ENCODE results near the gene MAGEF1.

MAGEF1 gene

DNA sequence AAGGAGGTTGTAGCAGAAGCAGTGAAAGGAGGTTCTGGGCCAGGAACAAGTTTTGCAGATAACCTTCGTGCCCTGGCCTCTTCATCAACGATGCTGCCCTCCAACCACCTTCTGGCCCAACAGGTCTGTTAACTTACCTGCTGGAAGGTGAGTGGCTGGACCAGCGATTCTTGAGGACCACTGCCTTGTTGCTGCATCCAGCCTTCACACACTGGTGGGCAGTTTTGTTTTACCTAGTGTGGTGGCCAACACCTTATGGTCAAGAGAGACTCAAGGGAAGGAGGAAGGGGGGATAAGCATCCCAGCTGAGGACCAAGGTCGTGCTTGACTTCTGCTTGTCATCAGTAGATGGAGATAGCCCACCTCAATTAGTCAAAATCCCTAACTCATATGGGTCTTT, 7.8 kb upstream of the MAGEF1 start:
- no peak for DNase-seq

- DNase-seq = no peak
Observed at GRCh38 chr3:184718431-184718830, 6.6 kb upstream of the MAGEF1 start.

- no peak for DNase-seq
Observed at GRCh38 chr3:184717399-184717983, 5.6 kb upstream of the MAGEF1 start.

DNA sequence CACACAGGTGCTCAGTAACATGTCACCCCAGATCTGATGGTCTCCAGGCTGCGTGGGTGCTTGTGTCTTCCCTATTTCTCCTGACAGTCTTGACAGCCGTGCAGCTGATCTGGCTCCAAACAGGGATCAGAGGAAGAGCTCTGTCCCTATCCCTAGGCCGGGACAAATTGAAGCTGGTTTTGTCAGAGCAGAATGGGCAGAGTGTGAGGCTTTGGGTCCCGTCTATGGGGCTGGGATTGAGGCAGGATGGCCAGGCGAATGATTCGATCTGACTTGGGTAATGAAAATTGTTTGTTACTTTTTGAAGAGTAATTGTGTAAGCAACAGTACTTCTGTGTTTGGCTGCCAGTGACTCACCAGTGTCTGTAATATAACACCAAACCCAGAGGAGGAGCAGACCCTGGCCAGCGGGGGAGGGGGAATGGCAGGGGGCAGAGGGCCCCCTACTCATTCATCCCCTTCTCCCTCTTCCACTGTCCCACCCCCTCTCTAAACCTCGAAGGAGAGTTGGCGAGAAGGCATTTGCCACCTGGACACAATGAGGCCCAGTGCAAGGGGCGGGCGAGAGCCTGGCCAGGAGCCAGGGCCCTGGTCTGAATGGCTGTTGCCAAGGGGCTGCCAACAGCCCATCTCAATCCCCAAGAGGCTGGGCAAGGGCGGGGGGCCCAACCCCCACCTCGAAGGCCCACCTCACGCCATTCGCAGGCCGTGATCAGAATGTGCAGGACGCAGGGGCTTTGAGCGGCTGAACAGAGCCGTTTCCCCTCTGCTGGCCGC, 4.9 kb upstream of the MAGEF1 start:
- DNase-seq = peak; percentile 78

GRCh38 chr3:184715943-184716621, 4.2 kb upstream of the MAGEF1 start:
- no peak for DNase-seq

GRCh38 chr3:184713521-184713920, 1.7 kb upstream of the MAGEF1 start:
- DNase-seq = no peak

DNA sequence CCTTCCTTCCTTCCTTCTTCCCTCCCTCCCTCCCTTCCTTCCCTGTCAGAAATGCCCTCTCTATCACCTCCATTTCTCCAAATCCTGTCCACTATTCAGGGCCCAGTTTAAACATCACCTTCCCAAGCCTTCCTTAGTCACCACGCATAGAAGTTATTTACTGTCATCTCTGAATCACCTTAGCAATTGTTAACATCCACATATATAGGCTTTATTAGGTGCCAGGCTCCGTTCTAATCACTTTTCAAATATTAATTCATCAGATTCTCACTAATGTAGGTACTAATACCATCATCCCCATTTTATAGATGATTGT, 1.1 kb upstream of the MAGEF1 start:
- no peak for DNase-seq

DNA sequence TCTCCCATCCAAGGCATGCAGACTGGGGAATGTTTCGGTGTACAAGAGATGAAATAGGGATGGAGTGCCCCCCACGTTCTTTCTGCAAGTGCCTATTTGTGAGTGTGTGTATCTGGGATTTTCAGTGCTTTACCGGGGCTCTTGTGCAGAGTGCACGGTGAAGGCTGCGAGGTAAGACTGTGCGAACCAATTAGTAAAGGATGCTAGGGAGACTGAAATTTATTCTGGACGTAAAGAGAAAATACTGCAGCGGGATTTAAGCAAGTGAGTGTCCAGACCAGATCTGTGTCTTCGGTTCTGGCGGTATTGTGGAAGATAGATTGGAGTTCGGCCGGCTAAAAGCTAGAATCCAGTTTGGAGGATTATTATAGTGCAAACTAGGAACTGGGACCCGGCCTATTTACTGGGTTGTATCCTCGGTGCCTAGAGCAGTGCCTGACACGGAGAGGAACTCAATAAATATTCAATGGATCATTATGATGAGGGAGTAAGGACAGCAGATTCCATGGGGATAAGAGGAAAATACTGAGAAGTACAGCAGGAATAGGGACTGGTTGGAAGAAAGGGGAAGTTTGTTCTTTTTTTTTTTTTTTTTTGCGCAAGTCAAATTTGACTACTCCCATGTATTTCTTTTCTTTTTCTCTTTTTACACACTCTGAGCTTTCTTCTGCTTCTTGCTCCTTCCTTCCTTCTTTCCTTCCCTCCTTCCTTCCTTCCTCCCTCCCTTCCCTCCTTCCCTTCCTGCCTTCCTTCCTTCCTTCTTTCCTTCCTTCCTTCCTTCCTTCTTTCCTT, 580 bp upstream of the MAGEF1 start:
- DNase-seq = no peak

DNA sequence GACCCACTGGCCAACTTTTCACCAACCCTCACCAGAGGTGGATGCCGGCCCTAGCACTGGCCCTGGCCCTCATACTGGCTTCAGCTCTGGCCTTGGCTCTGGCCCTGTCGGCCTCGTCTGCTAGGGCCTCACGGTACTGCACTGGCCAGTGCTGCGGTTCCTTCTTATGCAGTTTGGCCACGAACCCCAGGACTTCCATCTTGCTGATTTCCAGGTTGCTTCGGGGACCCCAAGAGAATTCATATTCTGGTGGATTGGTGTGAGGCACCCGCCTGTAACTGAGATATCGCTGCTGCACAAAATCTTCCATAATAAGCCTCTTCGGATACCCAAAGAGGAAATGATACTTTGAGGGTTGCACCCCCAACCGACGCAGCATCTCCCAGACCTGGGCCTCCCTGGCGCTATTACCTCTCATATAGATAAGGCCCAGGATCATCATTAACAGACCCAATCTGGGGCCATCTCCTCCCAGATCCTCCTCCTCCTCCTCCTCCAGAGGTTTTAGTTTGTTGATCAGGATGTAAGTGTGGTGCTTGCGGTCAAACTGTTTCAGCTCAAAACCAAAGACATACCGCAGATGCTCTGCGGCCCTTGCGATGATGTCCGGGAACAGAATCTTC, 883 bp downstream of the MAGEF1 start:
- peak; percentile 29 for DNase-seq

GRCh38 chr3:184703657-184704056, 8.2 kb downstream of the MAGEF1 start:
- DNase-seq = no peak

GRCh38 chr3:184700759-184701158, 11.1 kb downstream of the MAGEF1 start:
- no peak for DNase-seq

DNA sequence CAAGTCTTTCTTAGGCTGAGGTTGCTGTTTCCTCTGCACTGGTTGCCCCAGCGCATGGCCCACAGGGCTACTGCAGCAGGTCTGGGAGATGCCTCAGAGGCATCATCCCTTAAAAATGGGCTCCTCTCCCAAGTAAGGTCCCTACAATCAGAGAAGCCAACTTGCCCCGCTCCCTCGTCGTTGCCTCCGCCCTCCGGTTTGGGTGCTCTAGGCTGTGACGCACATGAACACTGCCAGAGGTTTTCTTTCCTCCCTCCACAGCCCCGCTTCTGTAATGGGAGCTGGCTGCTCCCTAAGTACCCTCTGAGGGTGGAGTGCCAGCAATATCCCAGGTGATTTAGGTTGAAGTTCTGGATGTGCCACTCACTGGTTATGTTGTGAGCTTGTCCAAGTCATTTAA, 14.0 kb downstream of the MAGEF1 start:
- DNase-seq = no peak

DNA sequence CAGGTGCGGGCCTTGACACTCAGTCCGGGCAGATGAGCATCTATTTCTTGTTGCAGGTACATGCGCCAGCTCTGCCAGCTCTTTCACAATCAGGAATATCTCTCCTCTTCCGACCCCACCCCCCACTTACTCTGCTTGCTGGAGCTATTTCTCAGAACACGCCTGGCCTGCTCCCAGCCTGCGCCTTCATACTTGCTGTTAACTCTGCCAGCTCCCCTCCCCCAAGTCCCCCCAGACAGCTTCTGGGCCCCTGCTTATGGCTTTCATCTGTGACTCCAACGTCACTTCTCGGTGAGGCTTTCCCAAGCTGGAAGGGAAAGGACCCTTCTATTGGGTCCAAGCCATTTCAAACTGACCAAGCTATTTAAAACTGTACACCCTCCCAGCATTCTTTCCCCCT, 15.2 kb downstream of the MAGEF1 start:
- no peak for DNase-seq

GRCh38 chr3:184694716-184695115, 17.1 kb downstream of the MAGEF1 start:
- DNase-seq = no peak

GRCh38 chr3:184694133-184694665, 17.7 kb downstream of the MAGEF1 start:
- DNase-seq = no peak

DNA sequence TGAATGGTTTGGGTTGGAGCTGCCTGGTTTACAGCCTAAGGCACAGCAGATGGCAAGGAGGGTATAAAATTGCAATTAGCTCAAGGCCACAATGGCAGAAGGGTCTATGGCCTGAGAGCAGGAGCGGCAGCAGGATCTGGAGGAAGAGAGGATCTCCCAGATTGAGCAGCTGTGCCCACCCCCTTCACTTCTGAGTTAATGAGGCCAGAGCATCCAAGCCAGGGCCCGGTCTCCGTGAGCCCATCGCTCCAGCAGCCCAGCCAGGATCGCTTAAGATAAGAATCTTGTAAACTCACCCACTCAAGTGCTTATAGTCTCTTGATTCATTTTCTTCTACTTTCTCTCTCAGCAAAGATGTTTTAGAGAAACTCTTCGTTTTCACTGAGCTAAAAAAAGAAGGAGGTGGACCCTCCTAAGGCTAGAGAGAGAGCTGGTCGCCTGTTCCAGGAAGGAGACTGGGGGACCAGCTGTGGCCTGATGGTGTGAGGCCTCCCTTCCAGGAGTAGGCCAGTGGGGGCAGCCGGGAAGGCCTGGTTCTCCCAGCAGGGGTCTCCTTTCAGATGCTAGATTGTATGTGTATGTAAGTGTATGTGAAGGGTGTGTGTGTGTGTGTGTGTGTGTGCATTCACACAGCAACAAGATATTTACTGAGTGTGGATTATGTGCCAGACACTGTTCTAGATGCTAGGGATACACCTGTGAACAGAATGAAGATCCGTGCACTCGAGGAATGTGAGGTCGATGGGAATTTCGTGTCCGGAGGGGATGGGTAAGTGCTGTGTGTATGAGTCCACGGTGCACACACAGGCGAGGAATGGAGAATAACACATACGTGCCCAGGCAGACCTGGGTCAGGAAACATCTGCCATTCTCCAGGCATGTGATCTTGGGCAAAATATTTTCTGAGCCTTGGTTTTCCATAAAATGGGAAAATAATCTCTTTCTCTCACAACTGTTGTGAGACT, 18.6 kb downstream of the MAGEF1 start:
- no peak for DNase-seq

- DNase-seq = no peak
Observed at GRCh38 chr3:184691397-184692231, 20.2 kb downstream of the MAGEF1 start.

DNA sequence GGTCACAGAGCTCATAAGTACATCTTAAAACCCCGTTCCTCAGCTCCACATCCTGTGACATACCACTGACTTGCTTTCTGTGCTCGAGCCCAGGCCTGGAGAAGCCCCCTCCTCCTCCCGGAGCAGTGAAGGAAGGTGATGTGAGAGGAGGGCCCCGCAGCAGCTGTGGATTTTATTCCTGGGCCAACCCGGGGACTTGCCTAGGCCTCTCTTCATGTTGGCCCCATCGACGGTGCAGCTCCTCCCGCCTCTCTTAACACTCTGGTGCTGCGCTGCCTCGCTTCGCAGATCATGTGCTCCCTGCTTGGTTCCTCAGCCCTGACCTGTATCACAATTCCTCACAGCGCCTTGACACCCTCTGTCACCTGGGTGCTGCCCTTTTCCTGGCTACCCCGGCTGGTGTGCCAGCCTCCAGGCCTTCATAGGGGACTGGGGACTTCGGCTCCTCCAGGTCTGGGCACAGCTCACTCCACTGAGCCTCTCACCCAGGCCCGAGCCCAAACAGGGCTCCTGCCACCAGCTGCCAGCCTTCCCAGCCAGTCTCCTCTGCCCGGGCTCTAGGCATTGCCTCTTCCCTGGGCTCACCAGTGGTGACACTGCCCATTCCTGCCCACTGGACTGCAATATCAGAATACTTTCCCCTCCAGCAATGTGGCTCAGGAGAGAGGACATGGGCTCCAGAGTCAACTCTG, 21.5 kb downstream of the MAGEF1 start:
- DNase-seq = no peak

GRCh38 chr3:184688882-184689271, 23.0 kb downstream of the MAGEF1 start:
- no peak for DNase-seq

GRCh38 chr3:184688251-184688881, 23.5 kb downstream of the MAGEF1 start:
- no peak for DNase-seq
